ENCODE measurements around the gene SEPTIN5. TPM values are rescaled to one million over a fixed set of nuclear protein-coding genes. Genes with fewer than 3 reads are reported as not detected.

Gene SEPTIN5
- polyA plus RNA-seq, 1 of the 3 experiments (the other 2 are of a cell fraction) = 14.0 TPM

DNA sequence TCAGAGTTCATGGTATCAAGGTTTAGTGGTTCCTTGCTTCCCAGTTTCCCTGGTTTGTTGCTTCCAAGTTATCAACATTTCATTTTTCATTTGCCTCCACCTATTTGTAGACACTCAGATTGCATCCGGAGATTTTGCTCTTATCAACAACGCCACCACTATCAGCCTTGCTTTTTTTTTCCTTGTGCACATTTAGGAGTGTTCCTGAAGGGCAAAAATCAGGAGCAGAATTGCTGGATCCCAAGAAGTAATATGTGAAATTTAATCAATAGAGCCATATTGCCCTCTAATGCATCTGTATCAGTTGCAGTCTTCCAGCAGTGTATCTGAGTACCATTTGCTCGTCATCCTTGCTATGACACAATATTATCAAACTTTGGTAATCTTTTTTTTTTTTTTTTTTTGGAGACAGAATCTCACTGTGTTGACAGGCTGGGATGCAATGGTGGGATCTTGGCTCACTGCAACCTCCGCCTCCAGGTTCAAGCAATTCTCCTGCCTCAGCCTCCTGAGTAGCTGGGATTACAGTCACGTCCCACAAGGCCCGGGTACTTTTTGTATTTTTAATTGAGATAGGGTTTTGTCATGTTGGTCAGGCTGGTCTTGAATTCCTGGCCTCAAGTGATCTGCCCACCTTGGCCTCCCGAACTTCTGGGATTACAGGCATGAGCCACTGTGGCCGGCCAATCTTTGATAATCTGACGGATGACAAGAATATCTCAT, 42.1 kb upstream of the SEPTIN5 start:
- no peaks in the 10 kb centered on the region for H4K20me1 ChIP-seq (ENCODE audit: insufficient read depth)
- H3F3A ChIP-seq (replicated peaks; ENCODE audit: insufficient read depth) = no peaks in the 10 kb centered on the region
- no peak for DNase-seq
- TF ChIP-seq RAD21 (IDR thresholded peaks at IDR 0.05; ENCODE audit: low read length) (no peak), POLR2AphosphoS5 (IDR thresholded peaks at IDR 0.05; ENCODE audit: low read depth, low read length) (no peak)
- H3K9me3 ChIP-seq = no peaks in the 10 kb centered on the region
- no peaks in the 10 kb centered on the region for H3K4me1 ChIP-seq (ENCODE audit: control insufficient read depth in 1 of 2, insufficient read depth in 2 of 2, low read depth in 1 of 2, low read length in 1 of 2)
- H3K9me2 ChIP-seq = no peaks in the 10 kb centered on the region
- H3K36me3 ChIP-seq (replicated peaks in 1 of 2; ENCODE audit: control insufficient read depth in 1 of 2, insufficient read depth in 2 of 2, low read length in 1 of 2) = no peaks in the 10 kb centered on the region
- H3K27ac ChIP-seq (ENCODE audit: low read depth in 2 of 2, low read length in 1 of 2) = no peak overlapping the region
- H2AFZ ChIP-seq (ENCODE audit: low read depth) = no peak overlapping the region
- no peak overlapping the region for H3K4me3 ChIP-seq (ENCODE audit: low read depth in 2 of 2, low read length in 1 of 2)
- ChIA-PET CTCF (no interaction called here), POLR2A (no interaction called here)
- 44% methylated on average over 9 of the region's 9 CpGs for WGBS (ENCODE audit: low lambda C conversion rate)
- H3K4me2 ChIP-seq = no peak overlapping the region
- no peak overlapping the region for H3K9ac ChIP-seq
- H3K27me3 ChIP-seq (ENCODE audit: insufficient read depth) = no peaks in the 10 kb centered on the region
- H3K79me2 ChIP-seq (ENCODE audit: insufficient read depth) = no peaks in the 10 kb centered on the region

GRCh38 chr22:19673660-19674059, 40.6 kb upstream of the SEPTIN5 start:
- H3K4me2 ChIP-seq = no peak overlapping the region
- no peaks in the 10 kb centered on the region for H3K36me3 ChIP-seq (replicated peaks in 1 of 2; ENCODE audit: control insufficient read depth in 1 of 2, insufficient read depth in 2 of 2, low read length in 1 of 2)
- H3K27me3 ChIP-seq (ENCODE audit: insufficient read depth) = no peaks in the 10 kb centered on the region
- no peak overlapping the region for H3K4me3 ChIP-seq (ENCODE audit: low read depth in 2 of 2, low read length in 1 of 2)
- no peak for TF ChIP-seq EZH2phosphoT487 (IDR thresholded peaks at IDR 0.05; ENCODE audit: borderline replicate concordance, low read depth)
- H2AFZ ChIP-seq (ENCODE audit: low read depth) = no peak overlapping the region
- H3K9me2 ChIP-seq = no peaks in the 10 kb centered on the region
- no peaks in the 10 kb centered on the region for H3F3A ChIP-seq (replicated peaks; ENCODE audit: insufficient read depth)
- no peaks in the 10 kb centered on the region for H3K4me1 ChIP-seq (ENCODE audit: control insufficient read depth in 1 of 2, insufficient read depth in 2 of 2, low read depth in 1 of 2, low read length in 1 of 2)
- no peak overlapping the region for H3K27ac ChIP-seq (ENCODE audit: low read depth in 2 of 2, low read length in 1 of 2)
- ChIA-PET CTCF (interaction anchor here (1.0 kb wide), 1 partner anchor 11 kb away, joined by 3 read pairs; no protein-coding TSS in a partner anchor), POLR2A (no interaction called here)
- H3K79me2 ChIP-seq (ENCODE audit: insufficient read depth) = no peaks in the 10 kb centered on the region
- DNase-seq = no peak
- WGBS (ENCODE audit: low lambda C conversion rate) = 22% methylated on average over 4 of the region's 4 CpGs
- no peaks in the 10 kb centered on the region for H3K9me3 ChIP-seq
- no peaks in the 10 kb centered on the region for H4K20me1 ChIP-seq (ENCODE audit: insufficient read depth)
- H3K9ac ChIP-seq = no peak overlapping the region

DNA sequence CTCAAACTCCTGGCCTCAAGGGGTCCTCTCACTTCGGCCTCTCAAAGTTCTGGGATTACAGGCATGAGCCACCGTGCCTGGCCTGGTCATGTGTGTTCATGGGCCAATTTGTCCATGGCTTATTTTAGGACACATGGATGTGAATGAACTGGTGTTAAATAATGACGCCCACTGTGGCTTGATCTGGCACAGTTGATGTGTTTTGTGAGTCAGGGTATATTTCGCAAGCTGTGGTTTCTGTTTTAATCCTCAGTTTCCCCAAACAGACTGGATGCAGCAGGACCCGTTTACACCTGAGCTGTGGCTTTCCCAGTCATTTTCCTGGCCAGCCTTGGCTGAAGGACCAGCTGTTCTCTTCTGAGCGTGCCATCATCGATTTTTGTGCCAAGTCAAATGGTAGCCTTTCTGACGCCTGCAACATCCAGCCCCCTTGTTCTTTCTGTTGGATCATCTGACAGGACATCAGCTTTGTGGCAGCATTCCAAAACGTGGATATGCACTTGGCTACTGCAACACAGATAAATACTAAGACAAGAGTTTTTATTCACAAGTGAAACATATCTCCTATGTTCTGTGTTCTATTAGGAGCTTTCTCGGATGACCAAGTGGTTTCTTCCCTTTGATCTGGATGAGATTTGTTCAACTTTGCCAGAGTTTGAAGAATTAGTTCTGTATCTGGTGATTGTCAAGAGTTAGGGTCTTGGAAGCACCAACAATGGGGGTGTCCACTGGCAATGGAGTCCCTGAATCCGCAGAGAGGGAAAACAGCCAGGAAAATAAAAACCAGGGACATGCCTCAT, 40.0 kb upstream of the SEPTIN5 start:
- H3K27me3 ChIP-seq (ENCODE audit: insufficient read depth) = no peaks in the 10 kb centered on the region
- H3K4me1 ChIP-seq (ENCODE audit: control insufficient read depth in 1 of 2, insufficient read depth in 2 of 2, low read depth in 1 of 2, low read length in 1 of 2) = no peaks in the 10 kb centered on the region
- no peak for DNase-seq
- no peaks in the 10 kb centered on the region for H4K20me1 ChIP-seq (ENCODE audit: insufficient read depth)
- ChIA-PET CTCF (interaction anchor here (1.0 to 1.2 kb wide), 2 partner anchors 10 to 12 kb away, joined by 3 read pairs; no protein-coding TSS in a partner anchor), POLR2A (no interaction called here)
- H3K4me2 ChIP-seq = no peak overlapping the region
- no peak overlapping the region for H3K4me3 ChIP-seq (ENCODE audit: low read depth in 2 of 2, low read length in 1 of 2)
- no peaks in the 10 kb centered on the region for H3K9me3 ChIP-seq
- WGBS (ENCODE audit: low lambda C conversion rate) = 52% methylated on average over 9 of the region's 11 CpGs
- no peaks in the 10 kb centered on the region for H3K9me2 ChIP-seq
- H2AFZ ChIP-seq (ENCODE audit: low read depth) = no peak overlapping the region
- H3K9ac ChIP-seq = no peak overlapping the region
- no peaks in the 10 kb centered on the region for H3K36me3 ChIP-seq (replicated peaks in 1 of 2; ENCODE audit: control insufficient read depth in 1 of 2, insufficient read depth in 2 of 2, low read length in 1 of 2)
- no peaks in the 10 kb centered on the region for H3K79me2 ChIP-seq (ENCODE audit: insufficient read depth)
- H3F3A ChIP-seq (replicated peaks; ENCODE audit: insufficient read depth) = no peaks in the 10 kb centered on the region
- no peak overlapping the region for H3K27ac ChIP-seq (ENCODE audit: low read depth in 2 of 2, low read length in 1 of 2)
- no peak for TF ChIP-seq CTCF (IDR thresholded peaks at IDR 0.05)
- TF ChIP-seq, protein P1, sequence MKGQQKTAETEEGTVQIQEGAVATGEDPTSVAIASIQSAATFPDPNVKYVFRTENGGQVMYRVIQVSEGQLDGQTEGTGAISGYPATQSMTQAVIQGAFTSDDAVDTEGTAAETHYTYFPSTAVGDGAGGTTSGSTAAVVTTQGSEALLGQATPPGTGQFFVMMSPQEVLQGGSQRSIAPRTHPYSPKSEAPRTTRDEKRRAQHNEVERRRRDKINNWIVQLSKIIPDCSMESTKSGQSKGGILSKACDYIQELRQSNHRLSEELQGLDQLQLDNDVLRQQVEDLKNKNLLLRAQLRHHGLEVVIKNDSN (IDR thresholded peaks at IDR 0.05; ENCODE audit: borderline replicate concordance, low read depth) = no peak
- TF ChIP-seq POLR2AphosphoS5 (IDR thresholded peaks at IDR 0.05; ENCODE audit: low read depth, low read length) = no peak
- TF ChIP-seq, protein P2, sequence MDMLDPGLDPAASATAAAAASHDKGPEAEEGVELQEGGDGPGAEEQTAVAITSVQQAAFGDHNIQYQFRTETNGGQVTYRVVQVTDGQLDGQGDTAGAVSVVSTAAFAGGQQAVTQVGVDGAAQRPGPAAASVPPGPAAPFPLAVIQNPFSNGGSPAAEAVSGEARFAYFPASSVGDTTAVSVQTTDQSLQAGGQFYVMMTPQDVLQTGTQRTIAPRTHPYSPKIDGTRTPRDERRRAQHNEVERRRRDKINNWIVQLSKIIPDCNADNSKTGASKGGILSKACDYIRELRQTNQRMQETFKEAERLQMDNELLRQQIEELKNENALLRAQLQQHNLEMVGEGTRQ (IDR thresholded peaks at IDR 0.05; ENCODE audit: borderline replicate concordance, low read depth, low read length) = no peak
- no peak for TF ChIP-seq JUND (IDR thresholded peaks at IDR 0.05)
- TF ChIP-seq, protein P3, sequence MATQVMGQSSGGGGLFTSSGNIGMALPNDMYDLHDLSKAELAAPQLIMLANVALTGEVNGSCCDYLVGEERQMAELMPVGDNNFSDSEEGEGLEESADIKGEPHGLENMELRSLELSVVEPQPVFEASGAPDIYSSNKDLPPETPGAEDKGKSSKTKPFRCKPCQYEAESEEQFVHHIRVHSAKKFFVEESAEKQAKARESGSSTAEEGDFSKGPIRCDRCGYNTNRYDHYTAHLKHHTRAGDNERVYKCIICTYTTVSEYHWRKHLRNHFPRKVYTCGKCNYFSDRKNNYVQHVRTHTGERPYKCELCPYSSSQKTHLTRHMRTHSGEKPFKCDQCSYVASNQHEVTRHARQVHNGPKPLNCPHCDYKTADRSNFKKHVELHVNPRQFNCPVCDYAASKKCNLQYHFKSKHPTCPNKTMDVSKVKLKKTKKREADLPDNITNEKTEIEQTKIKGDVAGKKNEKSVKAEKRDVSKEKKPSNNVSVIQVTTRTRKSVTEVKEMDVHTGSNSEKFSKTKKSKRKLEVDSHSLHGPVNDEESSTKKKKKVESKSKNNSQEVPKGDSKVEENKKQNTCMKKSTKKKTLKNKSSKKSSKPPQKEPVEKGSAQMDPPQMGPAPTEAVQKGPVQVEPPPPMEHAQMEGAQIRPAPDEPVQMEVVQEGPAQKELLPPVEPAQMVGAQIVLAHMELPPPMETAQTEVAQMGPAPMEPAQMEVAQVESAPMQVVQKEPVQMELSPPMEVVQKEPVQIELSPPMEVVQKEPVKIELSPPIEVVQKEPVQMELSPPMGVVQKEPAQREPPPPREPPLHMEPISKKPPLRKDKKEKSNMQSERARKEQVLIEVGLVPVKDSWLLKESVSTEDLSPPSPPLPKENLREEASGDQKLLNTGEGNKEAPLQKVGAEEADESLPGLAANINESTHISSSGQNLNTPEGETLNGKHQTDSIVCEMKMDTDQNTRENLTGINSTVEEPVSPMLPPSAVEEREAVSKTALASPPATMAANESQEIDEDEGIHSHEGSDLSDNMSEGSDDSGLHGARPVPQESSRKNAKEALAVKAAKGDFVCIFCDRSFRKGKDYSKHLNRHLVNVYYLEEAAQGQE (IDR thresholded peaks at IDR 0.05; ENCODE audit: low read depth, low read length) = no peak
- no peak for TF ChIP-seq NFIC (IDR thresholded peaks at IDR 0.05; ENCODE audit: borderline replicate concordance)
- TF ChIP-seq, protein P4, sequence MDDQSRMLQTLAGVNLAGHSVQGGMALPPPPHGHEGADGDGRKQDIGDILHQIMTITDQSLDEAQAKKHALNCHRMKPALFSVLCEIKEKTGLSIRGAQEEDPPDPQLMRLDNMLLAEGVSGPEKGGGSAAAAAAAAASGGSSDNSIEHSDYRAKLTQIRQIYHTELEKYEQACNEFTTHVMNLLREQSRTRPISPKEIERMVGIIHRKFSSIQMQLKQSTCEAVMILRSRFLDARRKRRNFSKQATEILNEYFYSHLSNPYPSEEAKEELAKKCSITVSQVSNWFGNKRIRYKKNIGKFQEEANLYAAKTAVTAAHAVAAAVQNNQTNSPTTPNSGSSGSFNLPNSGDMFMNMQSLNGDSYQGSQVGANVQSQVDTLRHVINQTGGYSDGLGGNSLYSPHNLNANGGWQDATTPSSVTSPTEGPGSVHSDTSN (IDR thresholded peaks at IDR 0.05) = no peak
